Ovary (tissue), 3 donors: ENCODE data around the gene PURA.

Experiments
- CTCF ChIP-seq, 3 donors: fragments of 450-650 bp in 2 of 3; fragments of 200-600 bp in 1 of 3; IDR thresholded peaks; one replicate each; pipeline versions ENCODE4 v1.5.1 to v1.8.0; 2016 to 2022; ENCODE audit warnings: antibody characterized with exemption in 3 of 3, mild to moderate bottlenecking in 1 of 3
- EP300 ChIP-seq: sonication (generic); formaldehyde crosslinking; IDR thresholded peaks from one replicate; pipeline ENCODE4 v1.6.1; 2017; ENCODE audit warnings: antibody characterized with exemption
- POLR2A ChIP-seq: fragments of 450-650 bp; IDR thresholded peaks from one replicate; pipeline ENCODE4 v1.6.1; 2017; ENCODE audit warnings: antibody characterized with exemption, mild to moderate bottlenecking, moderate library complexity
- donor health status: DM: no; HTN: no; CAD: no.

GRCh38 chr5:140133514-140134167 lies 19.7 kb downstream of the PURA start:
- TF ChIP-seq CTCF (IDR thresholded peaks at IDR 0.05) = no peak
- TF ChIP-seq EP300 = no peak
- no peak for TF ChIP-seq POLR2A
